Activated T-helper 1 cell treated with anti-CD3 and anti-CD28 coated beads, Interleukin-12 subunit alpha, Interleukin-12 subunit beta, Interleukin-2, Interleukin-4 antibody, amounts not matched to agents 30 ng/mL and 10 ng/mL and 1 ng/mL, durations not matched to agents 14 hours and 24 hours and 36 hours (primary cell): ENCODE results near the gene ASPRV1. TPM values are rescaled to one million over a fixed set of nuclear protein-coding genes. Genes with fewer than 3 reads are reported as not detected.

Source experiments
- DNase-seq: peaks from one replicate; pipeline ENCODE4 v3.0.0; 2021; ENCODE audit warnings: low spot score
- H3K27ac Mint-ChIP-seq: one replicate; pipeline ENCODE4 v1.8.0; 2021; ENCODE audit warnings: mild to moderate bottlenecking, mixed read lengths
- H3K27me3 Mint-ChIP-seq: one replicate; pipeline ENCODE4 v1.8.0; 2022; ENCODE audit warnings: mild to moderate bottlenecking, moderate library complexity, mixed read lengths; ENCODE audit not compliant: insufficient read depth
- H3K36me3 Mint-ChIP-seq: one replicate; pipeline ENCODE4 v1.8.0; 2021; ENCODE audit warnings: low read depth, mixed read lengths
- H3K4me1 Mint-ChIP-seq: one replicate; pipeline ENCODE4 v1.8.0; 2021; ENCODE audit warnings: low read depth, mixed read lengths
- H3K4me3 Mint-ChIP-seq: one replicate; pipeline ENCODE4 v1.8.0; 2021; ENCODE audit warnings: mild to moderate bottlenecking, moderate library complexity, mixed read lengths
- H3K9me3 Mint-ChIP-seq: one replicate; pipeline ENCODE4 v1.8.0; 2021; ENCODE audit warnings: mixed read lengths
- intact Hi-C: fragments of 100-400 bp; cut with micrococcal nuclease; formaldehyde crosslinking; loops from one replicate; pipeline ENCODE4 v1.15.1; 2024
- total RNA-seq: library from RNA; stranded (reverse); gene quantifications from 2 replicates; pipeline ENCODE4 v1.2.3, GENCODE V29; 2022

The ASPRV1 gene
- total RNA-seq, 1 donor from 2014 or later = 0.44 TPM

- Mint-ChIP-seq H3K4me3 (no peak overlapping the region), H3K27ac (no peak overlapping the region), H3K27me3 (no peaks in the 10 kb centered on the region), H3K36me3 (no peaks in the 10 kb centered on the region), H3K9me3 (no peaks in the 10 kb centered on the region), H3K4me1 (peaks cover 5% of the 10 kb centered on the region)
- intact Hi-C loops = no loop called here
- DNase-seq = no peak
Observed at GRCh38 chr2:69983392-69983966, 22.0 kb upstream of the ASPRV1 start.

- Mint-ChIP-seq H3K4me3 (no peak overlapping the region), H3K27ac (no peak overlapping the region), H3K4me1 (peaks cover 15% of the 10 kb centered on the region), H3K36me3 (no peaks in the 10 kb centered on the region), H3K9me3 (no peaks in the 10 kb centered on the region), H3K27me3 (no peaks in the 10 kb centered on the region)
- DNase-seq = no peak
- intact Hi-C loops = no loop called here
Observed at GRCh38 chr2:69979902-69980807, 18.7 kb upstream of the ASPRV1 start.

GRCh38 chr2:69977906-69978482 lies 16.6 kb upstream of the ASPRV1 start:
- H3K9me3 Mint-ChIP-seq = no peaks in the 10 kb centered on the region
- H3K4me3 Mint-ChIP-seq = no peak overlapping the region
- intact Hi-C loops = no loop called here
- H3K36me3 Mint-ChIP-seq = no peaks in the 10 kb centered on the region
- peaks cover 21% of the 10 kb centered on the region for H3K4me1 Mint-ChIP-seq
- peaks cover 1% of the 10 kb centered on the region for H3K27me3 Mint-ChIP-seq
- no peak for DNase-seq
- peak overlapping the region; percentile 23 for H3K27ac Mint-ChIP-seq

GRCh38 chr2:69977186-69977585 lies 15.8 kb upstream of the ASPRV1 start:
- Mint-ChIP-seq H3K27me3 (peaks cover 1% of the 10 kb centered on the region), H3K9me3 (no peaks in the 10 kb centered on the region), H3K4me3 (no peak overlapping the region), H3K4me1 (peaks cover 21% of the 10 kb centered on the region), H3K27ac (no peak overlapping the region), H3K36me3 (no peaks in the 10 kb centered on the region)
- DNase-seq = no peak
- intact Hi-C loops = no loop called here

GRCh38 chr2:69975853-69976462 lies 14.5 kb upstream of the ASPRV1 start:
- Mint-ChIP-seq H3K27me3 (peaks cover 3% of the 10 kb centered on the region), H3K4me3 (peak overlapping the region; percentile 35), H3K4me1 (peaks cover 21% of the 10 kb centered on the region), H3K9me3 (no peaks in the 10 kb centered on the region), H3K36me3 (no peaks in the 10 kb centered on the region), H3K27ac (no peak overlapping the region)
- DNase-seq = no peak
- intact Hi-C loops = no loop called here

- no peak for DNase-seq
- no peak overlapping the region for H3K4me3 Mint-ChIP-seq
- H3K27me3 Mint-ChIP-seq = peaks cover 3% of the 10 kb centered on the region
- no peaks in the 10 kb centered on the region for H3K9me3 Mint-ChIP-seq
- no peaks in the 10 kb centered on the region for H3K36me3 Mint-ChIP-seq
- no peak overlapping the region for H3K27ac Mint-ChIP-seq
- intact Hi-C loops = no loop called here
- peaks cover 21% of the 10 kb centered on the region for H3K4me1 Mint-ChIP-seq
Observed at GRCh38 chr2:69975136-69975852, 13.9 kb upstream of the ASPRV1 start.

GRCh38 chr2:69973335-69973735 lies 11.9 kb upstream of the ASPRV1 start:
- H3K27me3 Mint-ChIP-seq = peaks cover 3% of the 10 kb centered on the region
- no peak overlapping the region for H3K4me3 Mint-ChIP-seq
- no peaks in the 10 kb centered on the region for H3K36me3 Mint-ChIP-seq
- DNase-seq = no peak
- peaks cover 21% of the 10 kb centered on the region for H3K4me1 Mint-ChIP-seq
- intact Hi-C loops = no loop called here
- no peak overlapping the region for H3K27ac Mint-ChIP-seq
- H3K9me3 Mint-ChIP-seq = no peaks in the 10 kb centered on the region

- H3K27ac Mint-ChIP-seq = no peak overlapping the region
- H3K4me3 Mint-ChIP-seq = no peak overlapping the region
- H3K9me3 Mint-ChIP-seq = no peaks in the 10 kb centered on the region
- no peak for DNase-seq
- peaks cover 21% of the 10 kb centered on the region for H3K4me1 Mint-ChIP-seq
- intact Hi-C loops = no loop called here
- H3K27me3 Mint-ChIP-seq = peaks cover 3% of the 10 kb centered on the region
- H3K36me3 Mint-ChIP-seq = no peaks in the 10 kb centered on the region
Observed at GRCh38 chr2:69972822-69973221, 11.4 kb upstream of the ASPRV1 start.

GRCh38 chr2:69969991-69970390 lies 8.6 kb upstream of the ASPRV1 start:
- no peak overlapping the region for H3K27ac Mint-ChIP-seq
- peaks cover 5% of the 10 kb centered on the region for H3K4me1 Mint-ChIP-seq
- peaks cover 3% of the 10 kb centered on the region for H3K27me3 Mint-ChIP-seq
- DNase-seq = no peak
- intact Hi-C loops = no loop called here
- no peaks in the 10 kb centered on the region for H3K36me3 Mint-ChIP-seq
- no peak overlapping the region for H3K4me3 Mint-ChIP-seq
- no peaks in the 10 kb centered on the region for H3K9me3 Mint-ChIP-seq

- Mint-ChIP-seq H3K27ac (peak overlapping the region; percentile 40), H3K36me3 (no peaks in the 10 kb centered on the region), H3K4me3 (no peak overlapping the region), H3K4me1 (peaks cover 11% of the 10 kb centered on the region), H3K9me3 (no peaks in the 10 kb centered on the region), H3K27me3 (peaks cover 3% of the 10 kb centered on the region)
- no peak for DNase-seq
- intact Hi-C loops = no loop called here
Observed at GRCh38 chr2:69969126-69969983, 7.9 kb upstream of the ASPRV1 start.

GRCh38 chr2:69968609-69969008 lies 7.2 kb upstream of the ASPRV1 start:
- H3K27me3 Mint-ChIP-seq = peaks cover 3% of the 10 kb centered on the region
- intact Hi-C loops = no loop called here
- H3K27ac Mint-ChIP-seq = no peak overlapping the region
- no peak overlapping the region for H3K4me3 Mint-ChIP-seq
- H3K4me1 Mint-ChIP-seq = peaks cover 13% of the 10 kb centered on the region
- DNase-seq = no peak
- H3K36me3 Mint-ChIP-seq = no peaks in the 10 kb centered on the region
- H3K9me3 Mint-ChIP-seq = no peaks in the 10 kb centered on the region

GRCh38 chr2:69966496-69966895 lies 5.1 kb upstream of the ASPRV1 start:
- intact Hi-C loops = no loop called here
- Mint-ChIP-seq H3K36me3 (no peaks in the 10 kb centered on the region), H3K4me3 (no peak overlapping the region), H3K4me1 (peaks cover 8% of the 10 kb centered on the region), H3K9me3 (no peaks in the 10 kb centered on the region), H3K27ac (no peak overlapping the region), H3K27me3 (no peaks in the 10 kb centered on the region)
- DNase-seq = no peak
